GM18519 (cell line): ENCODE data around the gene DIRAS1.

Experiments
- ATAC-seq: cut with Tn5 transposase; IDR thresholded peaks from one replicate; pipeline ENCODE4 v1.9.1; 2021; ENCODE audit warnings: mild to moderate bottlenecking, moderate library complexity; ENCODE audit not compliant: unreplicated experiment, low FRiP score

DIRAS1 gene

GRCh38 chr19:2755811-2756210 lies 34.6 kb upstream of the DIRAS1 start:
- ATAC-seq: no peak

GRCh38 chr19:2755448-2755705 lies 34.2 kb upstream of the DIRAS1 start:
- no peak for ATAC-seq

GRCh38 chr19:2754659-2755447 lies 33.7 kb upstream of the DIRAS1 start:
- no peak for ATAC-seq

DNA sequence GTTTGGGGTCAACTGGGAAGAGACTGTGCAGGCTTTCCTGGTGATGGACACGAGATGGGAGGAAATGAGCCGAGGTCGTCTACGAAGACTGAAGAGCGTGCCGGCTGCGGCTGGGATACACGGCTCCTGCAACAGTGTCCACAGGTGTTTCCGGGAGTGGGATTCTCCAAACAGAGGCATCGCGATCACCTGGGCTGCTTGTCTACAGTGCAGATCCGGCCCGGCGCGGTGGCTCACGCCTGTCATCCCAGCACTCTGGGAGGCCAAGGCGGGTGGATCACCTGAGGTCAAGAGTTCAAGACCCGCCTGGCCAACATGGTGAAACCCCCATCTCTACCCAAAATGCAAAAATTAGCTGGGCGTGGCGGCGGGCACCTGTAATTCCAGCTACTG lies 30.3 kb upstream of the DIRAS1 start:
- no peak for ATAC-seq

GRCh38 chr19:2750808-2751437 lies 29.8 kb upstream of the DIRAS1 start:
- ATAC-seq: no peak

DNA sequence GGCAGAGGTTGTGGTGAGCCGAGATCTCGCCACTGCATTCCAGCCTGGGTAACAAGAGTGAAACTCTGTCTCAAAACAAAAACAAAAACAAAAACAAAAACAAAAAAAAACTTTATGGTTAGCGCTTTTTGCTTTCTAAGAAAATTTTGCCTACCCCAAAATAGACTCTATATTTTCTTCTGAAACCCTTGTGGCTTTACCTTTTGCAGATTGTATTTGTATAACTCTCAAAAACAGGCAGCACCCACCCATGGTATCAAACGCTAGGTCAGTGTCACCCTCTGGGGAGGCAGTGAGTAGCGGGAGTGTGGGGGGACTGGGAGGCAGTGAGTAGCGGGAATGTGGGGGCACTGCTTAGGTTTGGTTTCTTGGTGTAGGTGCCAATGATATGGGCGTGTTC lies 26.2 kb upstream of the DIRAS1 start:
- no peak for ATAC-seq

- no peak for ATAC-seq
Observed at GRCh38 chr19:2744113-2744512, 22.9 kb upstream of the DIRAS1 start.

DNA sequence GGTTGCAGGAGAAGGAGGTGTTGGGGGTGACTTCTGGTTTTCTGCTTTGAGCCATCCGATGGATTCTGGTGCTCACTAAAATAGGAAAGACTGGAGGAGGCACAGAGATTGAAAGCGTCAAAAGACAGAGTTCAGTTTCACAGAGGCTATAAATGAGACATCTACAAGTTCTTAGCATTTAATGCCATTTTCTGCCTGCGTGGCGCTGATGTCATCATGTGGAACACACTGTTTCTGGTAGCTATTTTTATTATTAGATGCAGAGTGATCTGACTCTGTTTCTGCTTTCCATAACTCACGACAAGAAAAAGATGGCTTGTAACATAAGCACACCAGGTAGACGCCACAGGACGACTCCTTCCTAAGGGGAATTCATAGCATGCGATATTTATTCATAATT lies 21.9 kb upstream of the DIRAS1 start:
- ATAC-seq: no peak

DNA sequence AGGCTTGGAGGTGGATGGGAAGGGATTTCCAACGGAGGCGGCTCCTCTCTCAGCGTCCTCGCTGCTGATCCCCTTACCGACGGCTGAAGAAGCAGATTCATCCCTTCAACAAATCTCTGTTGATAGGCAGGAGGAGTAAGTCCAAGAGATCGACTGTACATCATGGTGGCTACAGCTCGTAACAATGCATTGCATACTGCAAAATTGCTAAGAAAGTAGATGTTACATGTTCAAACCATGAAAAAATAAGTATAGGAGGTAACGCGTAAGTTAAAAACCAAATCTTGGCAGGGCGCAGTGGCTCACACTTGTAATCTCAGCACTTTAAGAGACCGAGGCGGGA lies 19.1 kb upstream of the DIRAS1 start:
- no peak for ATAC-seq

GRCh38 chr19:2739602-2740313 lies 18.6 kb upstream of the DIRAS1 start, which contains the start of gene SLC39A3:
TSS of gene SLC39A3 (minus strand) at chr19:2740017. CDS start at chr19:2737257, 2,760 bp downstream.
- peak; percentile 75 for ATAC-seq

- ATAC-seq: no peak
Observed at GRCh38 chr19:2736550-2737190, 15.5 kb upstream of the DIRAS1 start.

DNA sequence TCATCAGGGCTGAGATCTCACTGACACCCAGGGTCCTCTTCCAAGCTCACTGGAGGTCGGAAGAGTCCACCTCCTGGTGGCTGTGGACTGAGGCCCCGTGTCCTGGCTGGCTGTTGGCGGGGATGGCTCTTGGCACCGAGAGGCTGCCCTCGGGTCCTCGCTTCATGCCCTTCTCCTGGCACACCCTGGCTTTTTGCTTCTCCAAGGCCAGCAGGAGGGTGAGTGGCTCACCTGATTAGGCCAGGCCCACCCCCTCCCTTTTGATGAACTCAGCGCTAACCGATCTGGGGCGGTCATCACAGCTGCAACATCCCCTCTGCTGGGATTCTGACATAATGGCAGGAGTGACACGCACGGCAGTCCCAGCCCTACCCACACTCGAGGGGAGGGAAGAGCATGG lies 14.2 kb upstream of the DIRAS1 start:
- ATAC-seq: no peak

DNA sequence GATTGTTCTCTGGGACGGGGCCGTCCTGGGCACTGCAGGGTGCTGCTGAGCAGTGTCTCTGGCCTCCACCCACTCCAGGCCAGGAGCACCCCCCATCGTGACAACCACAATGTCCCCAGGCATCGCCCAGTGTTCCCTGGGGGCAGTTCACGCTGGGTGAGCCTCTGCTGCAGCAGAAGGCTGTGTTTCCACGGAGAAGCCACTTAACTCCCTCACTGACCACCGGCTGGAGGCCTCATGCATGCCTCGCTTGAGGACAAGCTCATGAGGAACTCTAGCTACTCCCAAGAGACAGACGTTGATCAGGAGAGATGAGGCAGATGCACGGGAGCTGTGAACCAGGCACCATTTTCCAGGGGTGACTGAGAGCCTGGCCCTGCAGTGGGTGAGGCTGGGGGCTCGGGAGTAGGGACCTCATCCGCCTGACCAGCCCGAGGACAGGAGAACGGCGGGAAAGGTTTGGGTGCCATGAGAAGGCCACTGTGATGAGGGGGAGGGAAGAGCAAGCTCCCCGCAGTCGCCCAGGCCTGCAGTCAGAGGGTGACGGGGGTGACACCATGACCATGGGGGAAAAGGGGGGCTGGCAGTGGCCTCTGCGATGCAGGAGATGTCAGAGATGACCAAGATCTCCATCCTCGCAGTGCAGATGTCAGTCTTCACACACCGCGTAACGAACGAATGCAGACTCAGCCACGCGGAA lies 13.6 kb upstream of the DIRAS1 start:
- no peak for ATAC-seq

DNA sequence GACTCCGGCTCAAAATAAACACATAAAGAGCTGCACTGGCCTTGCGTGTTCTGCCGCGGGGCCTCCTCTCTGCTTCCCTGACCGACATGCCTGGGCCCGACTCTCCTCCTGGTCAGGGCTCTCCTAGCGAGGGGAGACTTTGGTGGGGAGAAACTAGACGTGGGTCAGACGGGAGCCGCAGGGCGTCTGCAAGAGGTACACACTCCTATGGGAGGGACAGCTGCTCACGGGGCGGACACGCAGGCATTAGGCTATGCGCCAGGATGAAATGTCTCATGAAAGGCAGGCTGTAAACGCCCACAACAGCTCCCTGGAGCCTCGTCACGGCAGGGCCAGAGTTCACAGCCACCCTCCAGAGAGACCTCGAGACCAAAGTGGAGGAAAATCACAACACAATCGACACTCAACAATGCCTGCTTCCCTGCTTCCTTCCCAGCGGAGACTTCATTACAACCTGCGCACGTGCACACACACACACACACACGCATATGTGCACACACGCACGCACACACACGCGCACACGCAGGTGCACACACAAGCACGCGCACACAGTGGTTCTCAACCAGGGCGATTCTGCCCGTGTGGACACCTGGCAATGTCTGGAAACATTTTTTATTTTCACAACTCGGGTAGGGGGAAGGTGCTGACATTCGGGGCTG lies 12.9 kb upstream of the DIRAS1 start:
- no peak for ATAC-seq

- ATAC-seq: no peak
Observed at GRCh38 chr19:2732883-2733282, 11.7 kb upstream of the DIRAS1 start.

DNA sequence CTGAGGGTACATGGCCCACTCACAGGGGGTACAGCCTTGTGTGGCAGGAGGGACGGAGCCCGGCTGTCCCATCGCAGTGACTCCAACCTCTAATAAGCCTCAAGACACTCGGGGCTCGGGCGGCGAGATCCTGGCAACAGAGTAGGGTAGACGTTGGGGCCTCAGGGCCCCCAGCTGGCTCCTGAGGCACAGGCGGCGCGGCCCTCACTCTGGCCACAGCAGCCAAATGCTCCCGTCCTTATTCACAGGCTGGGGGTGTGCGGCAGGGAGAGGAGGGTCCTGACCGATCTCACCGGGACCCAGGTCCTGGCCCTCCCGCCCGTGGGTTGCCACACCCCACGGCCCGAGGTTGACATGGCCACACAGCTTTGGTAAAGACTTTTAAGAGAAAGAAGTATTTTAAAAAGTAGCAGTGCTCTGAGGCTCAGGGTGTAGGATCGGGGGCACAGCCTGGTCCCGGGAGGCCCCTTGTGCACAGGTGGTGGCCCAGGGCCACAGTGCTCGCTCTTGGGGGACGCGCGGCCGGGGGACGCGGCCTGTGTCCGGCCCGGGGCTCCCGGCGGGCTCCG lies 11.1 kb upstream of the DIRAS1 start:
- no peak for ATAC-seq

- no peak for ATAC-seq
Observed at GRCh38 chr19:2731181-2731995, 10.2 kb upstream of the DIRAS1 start.

- no peak for ATAC-seq
Observed at GRCh38 chr19:2729943-2730818, 9.0 kb upstream of the DIRAS1 start.
